SU-DHL-6 (cell line): ENCODE measurements around the gene SH3RF3.

Source experiments
- H2AFZ ChIP-seq: fragments of 200-600 bp; sonication (generic); 2 replicates; pipeline ENCODE4 v1.6.1; 2014; ENCODE audit warnings: low read depth, mild to moderate bottlenecking, moderate library complexity, mixed read lengths, antibody characterized with exemption, low read length; ENCODE audit not compliant: severe bottlenecking
- H3F3A ChIP-seq: fragments of 200-600 bp; shearing (Covaris generic); 2 replicates; pipeline ENCODE4 v1.6.0; 2016; ENCODE audit warnings: antibody characterized with exemption, mild to moderate bottlenecking; ENCODE audit not compliant: insufficient read depth
- H3K27ac ChIP-seq: fragments of 200-600 bp; sonication (generic); 2 replicates; pipeline ENCODE4 v1.5.1; 2016; ENCODE audit warnings: low read depth, mild to moderate bottlenecking, low read length, moderate library complexity, mixed read lengths
- H3K27me3 ChIP-seq: fragments of 200-600 bp; sonication (generic), shearing (Covaris generic); 2 replicates; pipeline ENCODE4 v1.6.0; 2014; ENCODE audit warnings: mild to moderate bottlenecking, low read length
- H3K36me3 ChIP-seq: fragments of 200-600 bp; sonication (generic); 2 replicates; pipeline ENCODE4 v1.6.1; 2014; ENCODE audit warnings: mild to moderate bottlenecking, low read length, mixed read lengths
- H3K4me2 ChIP-seq: fragments of 300-600, 200-600 bp; shearing (Covaris generic), sonication (generic); 2 replicates; pipeline ENCODE4 v1.6.0; 2014; ENCODE audit warnings: low read length, low read depth, mild to moderate bottlenecking; ENCODE audit not compliant: poor library complexity, severe bottlenecking
- H3K4me3 ChIP-seq: fragments of 200-600 bp; sonication (generic); 2 replicates; pipeline ENCODE4 v1.5.1; 2014; ENCODE audit warnings: antibody characterized with exemption, low read length, mild to moderate bottlenecking, mixed read lengths; ENCODE audit not compliant: insufficient read depth, poor library complexity, severe bottlenecking
- H3K79me2 ChIP-seq: fragments of 200-600 bp; sonication (generic); 2 replicates; pipeline ENCODE4 v1.6.1; 2014; ENCODE audit warnings: mild to moderate bottlenecking, low read length, moderate library complexity; ENCODE audit not compliant: insufficient read depth
- H3K9ac ChIP-seq: fragments of 200-600 bp; sonication (generic); 2 replicates; pipeline ENCODE4 v1.7.0; 2014; ENCODE audit warnings: mild to moderate bottlenecking, low read length
- H3K9me2 ChIP-seq: fragments of 200-600 bp; sonication (generic); replicated peaks from 2 replicates; pipeline ENCODE4 v1.6.1; 2014; ENCODE audit warnings: low read length; ENCODE audit not compliant: insufficient read depth
- H3K9me3 ChIP-seq: fragments of 200-600 bp; sonication (generic); 2 replicates; pipeline ENCODE4 v1.6.1; 2014; ENCODE audit warnings: low read length, mixed read lengths; ENCODE audit not compliant: insufficient read depth
- H4K20me1 ChIP-seq: fragments of 200-600 bp; sonication (generic); 2 replicates; pipeline ENCODE4 v1.6.1; 2014; ENCODE audit warnings: low read depth, mild to moderate bottlenecking, antibody characterized with exemption, low read length, moderate library complexity, mixed read lengths
- CTCF ChIP-seq: fragments of 200-600 bp; sonication (generic); IDR thresholded peaks from one replicate; pipeline ENCODE4 v1.5.1; 2017; ENCODE audit warnings: antibody characterized with exemption, mild to moderate bottlenecking, low read length, moderate library complexity; ENCODE audit not compliant: insufficient read depth, poor library complexity, severe bottlenecking
- EZH2phosphoT487 ChIP-seq: fragments of 200-600 bp; sonication (generic), shearing (Covaris generic); conservative IDR thresholded peaks from 2 replicates; pipeline ENCODE4 v1.6.1; 2018; ENCODE audit warnings: mild to moderate bottlenecking, antibody characterized with exemption, low read length, moderate library complexity, mixed read lengths

The SH3RF3 gene

GRCh38 chr2:109279243-109279860, 150.3 kb downstream of the SH3RF3 start:
- Histone ChIP-seq H3K4me2 (no peak overlapping the region), H3K9ac (no peak overlapping the region), H3K79me2 (no peaks in the 10 kb centered on the region), H3K9me2 (no peaks in the 10 kb centered on the region), H3K36me3 (no peaks in the 10 kb centered on the region), H3K27me3 (no peaks in the 10 kb centered on the region), H2AFZ (no peak overlapping the region), H3K4me3 (no peak overlapping the region), H3K9me3 (no peaks in the 10 kb centered on the region), H3F3A (no peaks in the 10 kb centered on the region), H3K27ac (no peak overlapping the region), H4K20me1 (no peaks in the 10 kb centered on the region)
- TF ChIP-seq EZH2phosphoT487: no peak
- TF ChIP-seq CTCF: no peak

GRCh38 chr2:109280804-109281203, 151.8 kb downstream of the SH3RF3 start:
- Histone ChIP-seq H4K20me1 (no peaks in the 10 kb centered on the region), H3K9ac (no peak overlapping the region)
- TF ChIP-seq CTCF (no peak), EZH2phosphoT487 (no peak)

GRCh38 chr2:109282360-109282759, 153.4 kb downstream of the SH3RF3 start:
- Histone ChIP-seq H3K4me2 (no peak overlapping the region), H3K9ac (no peak overlapping the region), H3K9me3 (no peaks in the 10 kb centered on the region), H3K36me3 (no peaks in the 10 kb centered on the region), H3K27me3 (no peaks in the 10 kb centered on the region), H2AFZ (no peak overlapping the region), H3K4me3 (no peak overlapping the region), H3K27ac (no peak overlapping the region), H3K9me2 (no peaks in the 10 kb centered on the region), H3K79me2 (no peaks in the 10 kb centered on the region), H4K20me1 (no peaks in the 10 kb centered on the region), H3F3A (no peaks in the 10 kb centered on the region)
- TF ChIP-seq EZH2phosphoT487 (no peak), CTCF (no peak)

More at GRCh38 chr2:109280804-109281203, 151.8 kb downstream of the SH3RF3 start:
- Histone ChIP-seq H3K27me3 (no peaks in the 10 kb centered on the region), H3K9me3 (no peaks in the 10 kb centered on the region), H2AFZ (no peak overlapping the region), H3K4me2 (no peak overlapping the region), H3K9me2 (no peaks in the 10 kb centered on the region), H3F3A (no peaks in the 10 kb centered on the region), H3K79me2 (no peaks in the 10 kb centered on the region), H3K4me3 (no peak overlapping the region), H3K36me3 (no peaks in the 10 kb centered on the region), H3K27ac (no peak overlapping the region)
